ENCODE results near the gene SNIP1. TPM values are rescaled to one million over a fixed set of nuclear protein-coding genes. Genes with fewer than 3 reads are reported as not detected.
"Not testable (repeated sequence)": the region's sequence is repeated elsewhere in the genome, so short reads cannot be mapped to it uniquely, and the experiment has no call there.

The SNIP1 gene, protein sequence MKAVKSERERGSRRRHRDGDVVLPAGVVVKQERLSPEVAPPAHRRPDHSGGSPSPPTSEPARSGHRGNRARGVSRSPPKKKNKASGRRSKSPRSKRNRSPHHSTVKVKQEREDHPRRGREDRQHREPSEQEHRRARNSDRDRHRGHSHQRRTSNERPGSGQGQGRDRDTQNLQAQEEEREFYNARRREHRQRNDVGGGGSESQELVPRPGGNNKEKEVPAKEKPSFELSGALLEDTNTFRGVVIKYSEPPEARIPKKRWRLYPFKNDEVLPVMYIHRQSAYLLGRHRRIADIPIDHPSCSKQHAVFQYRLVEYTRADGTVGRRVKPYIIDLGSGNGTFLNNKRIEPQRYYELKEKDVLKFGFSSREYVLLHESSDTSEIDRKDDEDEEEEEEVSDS
- total RNA-seq: 9.7 TPM
- long read RNA-seq, partial matches to known transcripts: 2 of 3 reads
- long read RNA-seq, other reads (novel, unspliced or antisense): 0 of 3 reads

DNA sequence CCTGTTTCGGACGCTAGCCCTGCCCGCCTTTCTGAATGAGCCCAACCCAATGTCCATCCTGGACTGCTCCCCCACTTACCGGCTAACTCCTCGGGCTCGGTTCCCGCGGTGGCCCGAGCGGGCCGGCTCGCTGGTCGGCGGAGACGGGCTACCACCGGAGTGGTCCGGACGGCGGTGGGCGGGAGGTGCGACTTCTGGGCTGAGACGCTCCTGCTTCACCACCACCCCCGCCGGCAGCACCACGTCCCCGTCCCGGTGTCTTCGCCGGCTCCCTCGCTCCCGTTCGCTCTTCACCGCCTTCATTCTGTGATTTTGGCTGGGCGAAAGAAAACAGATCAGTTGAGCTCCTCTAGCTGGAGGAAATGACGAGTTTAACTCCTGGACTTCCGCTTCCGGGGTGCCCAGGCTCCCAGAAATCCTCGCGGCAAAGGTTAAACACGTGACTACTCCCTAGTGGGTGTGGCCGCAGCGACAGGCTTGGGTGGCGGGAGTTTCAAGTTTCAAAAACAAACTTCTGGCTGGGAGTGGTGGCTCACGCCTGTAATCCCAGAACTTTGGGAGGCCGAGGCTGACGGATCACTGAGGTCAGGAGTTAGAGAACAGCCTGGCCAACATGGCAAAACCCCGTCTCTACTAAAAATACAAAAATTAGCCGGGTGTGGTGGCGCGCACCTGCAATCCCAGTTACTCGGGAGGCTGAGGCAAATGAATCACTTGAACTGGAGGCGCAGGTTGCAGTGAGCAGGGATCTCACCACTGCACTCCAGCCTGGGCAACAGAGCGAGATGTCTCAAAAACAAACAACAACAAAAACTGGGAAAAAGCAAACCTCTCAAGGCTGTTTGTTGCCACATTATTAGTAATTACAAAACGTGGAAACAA is at the start of gene SNIP1:
TSS of gene SNIP1 (minus strand) at position 367 of the 882 bp plus-strand sequence. CDS start at position 303, 64 bp downstream.
- peak; percentile 94 for ATAC-seq
- intact Hi-C loops (cut with micrococcal nuclease): no loop called here
- peak; percentile 88 for DNase-seq

DNA sequence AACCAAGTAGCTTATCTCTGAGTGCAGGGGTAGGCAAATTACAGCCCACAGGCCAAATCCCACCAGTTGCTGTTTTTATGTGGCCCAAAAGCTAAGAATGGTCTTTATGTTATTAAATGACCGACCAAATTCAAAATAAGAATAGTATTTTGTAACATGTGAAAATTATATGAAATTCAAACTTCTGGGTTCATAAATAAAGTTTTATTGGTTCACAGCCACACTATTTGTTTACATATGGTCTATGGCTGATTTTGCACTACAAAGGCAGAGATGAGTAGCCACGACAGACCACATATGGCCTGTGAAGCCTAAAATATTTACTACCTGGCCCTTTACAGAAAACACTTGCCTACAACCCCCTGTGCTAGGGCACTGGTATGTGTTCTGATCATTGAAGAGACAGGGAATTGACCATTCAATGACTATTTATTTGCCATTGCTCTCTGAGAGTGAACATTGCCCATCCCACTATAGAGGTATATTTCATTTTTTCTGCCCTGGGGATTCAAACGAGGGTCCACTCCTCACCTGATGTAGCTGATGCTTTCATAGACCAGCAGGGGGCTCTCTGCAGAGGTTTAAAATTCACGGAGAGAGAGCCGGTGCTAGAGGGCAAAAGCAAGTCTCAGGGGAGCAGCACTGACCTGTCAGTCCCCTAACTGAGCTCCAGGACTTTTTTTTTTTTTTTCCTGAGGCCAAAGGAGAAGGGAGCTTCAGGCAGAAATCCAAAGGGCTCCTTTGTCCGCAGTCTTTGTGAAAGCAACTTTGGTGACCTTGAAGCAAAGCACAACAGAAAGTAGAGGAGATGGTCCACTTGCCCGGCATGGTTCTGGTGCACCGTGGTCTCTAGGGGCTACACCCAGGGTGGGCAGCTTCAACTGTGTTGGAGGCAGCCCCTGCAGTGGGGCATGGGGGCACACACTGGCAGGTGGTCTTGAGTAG is 48.9 kb upstream of the SNIP1 start:
- ATAC-seq (peak; percentile 49), DNase-seq (no peak)
- intact Hi-C loops (cut with micrococcal nuclease): no loop called here

DNA sequence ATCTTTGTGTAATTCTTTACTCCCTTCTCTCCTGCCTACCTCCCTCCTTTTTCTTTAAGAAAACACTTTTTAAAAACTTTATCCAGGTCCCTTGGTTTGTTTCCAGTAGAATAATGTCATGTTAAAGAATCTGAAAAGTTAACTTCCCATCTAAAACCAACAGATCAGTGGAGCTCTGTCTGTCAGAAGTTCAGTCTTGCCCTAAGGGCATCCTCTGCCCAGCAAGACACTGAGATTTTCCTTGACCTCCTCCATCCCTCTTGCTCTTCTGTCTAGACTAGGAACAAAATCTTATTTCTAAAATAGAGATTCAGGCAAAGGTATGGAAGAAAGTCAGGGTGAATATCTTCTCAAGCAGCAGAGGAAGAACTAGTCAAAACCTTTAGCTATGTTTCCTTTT is 47.3 kb upstream of the SNIP1 start:
- intact Hi-C loops (cut with micrococcal nuclease): no loop called here
- ATAC-seq (no peak), DNase-seq (no peak)

DNA sequence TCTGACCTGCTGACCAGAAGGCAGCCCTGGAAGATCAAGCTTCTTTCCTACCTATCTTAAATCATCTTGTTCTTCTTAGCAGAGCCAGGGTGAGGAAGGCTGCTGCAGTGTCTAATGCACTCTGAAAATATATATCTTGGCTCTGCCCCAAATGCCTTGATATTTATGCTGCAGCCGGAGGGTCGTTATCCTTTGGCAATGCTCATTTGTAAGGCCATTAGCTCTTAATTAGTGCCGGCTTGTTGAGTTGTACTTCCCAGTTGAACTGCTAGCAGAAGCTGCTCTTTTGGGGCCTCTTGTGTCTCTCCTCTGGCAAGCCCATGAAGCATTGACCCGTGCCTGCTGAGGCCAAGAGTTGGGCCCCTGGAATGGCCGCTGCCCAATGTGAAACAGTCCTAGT is 45.8 kb upstream of the SNIP1 start:
- DNase-seq (no peak), ATAC-seq (no peak)
- intact Hi-C loops (cut with micrococcal nuclease): no loop called here

DNA sequence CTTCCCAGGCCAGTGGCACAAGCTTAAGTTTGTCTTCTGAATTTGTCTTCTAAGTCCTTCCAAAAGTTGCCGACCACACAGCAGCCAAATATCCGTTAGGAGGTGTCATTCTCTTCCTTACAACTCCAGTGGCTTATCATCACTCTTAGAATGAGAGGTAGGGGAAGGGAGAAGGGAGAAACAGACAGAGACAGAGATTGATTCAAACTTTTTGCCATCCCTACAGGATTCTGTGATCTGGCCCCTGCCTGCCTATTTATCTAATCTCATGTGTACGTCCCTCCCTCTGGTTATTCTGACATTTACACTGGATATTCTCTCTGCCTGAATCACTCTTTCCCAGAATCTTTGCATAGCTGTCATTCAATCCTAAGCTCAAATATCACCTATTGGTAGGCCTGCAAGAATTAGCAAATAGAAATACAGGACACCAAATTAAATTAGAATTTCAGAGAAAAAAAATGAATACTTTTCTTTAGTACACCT is 42.1 kb upstream of the SNIP1 start:
- intact Hi-C loops (cut with micrococcal nuclease): no loop called here
- ATAC-seq: peak; percentile 38
- DNase-seq: no peak

DNA sequence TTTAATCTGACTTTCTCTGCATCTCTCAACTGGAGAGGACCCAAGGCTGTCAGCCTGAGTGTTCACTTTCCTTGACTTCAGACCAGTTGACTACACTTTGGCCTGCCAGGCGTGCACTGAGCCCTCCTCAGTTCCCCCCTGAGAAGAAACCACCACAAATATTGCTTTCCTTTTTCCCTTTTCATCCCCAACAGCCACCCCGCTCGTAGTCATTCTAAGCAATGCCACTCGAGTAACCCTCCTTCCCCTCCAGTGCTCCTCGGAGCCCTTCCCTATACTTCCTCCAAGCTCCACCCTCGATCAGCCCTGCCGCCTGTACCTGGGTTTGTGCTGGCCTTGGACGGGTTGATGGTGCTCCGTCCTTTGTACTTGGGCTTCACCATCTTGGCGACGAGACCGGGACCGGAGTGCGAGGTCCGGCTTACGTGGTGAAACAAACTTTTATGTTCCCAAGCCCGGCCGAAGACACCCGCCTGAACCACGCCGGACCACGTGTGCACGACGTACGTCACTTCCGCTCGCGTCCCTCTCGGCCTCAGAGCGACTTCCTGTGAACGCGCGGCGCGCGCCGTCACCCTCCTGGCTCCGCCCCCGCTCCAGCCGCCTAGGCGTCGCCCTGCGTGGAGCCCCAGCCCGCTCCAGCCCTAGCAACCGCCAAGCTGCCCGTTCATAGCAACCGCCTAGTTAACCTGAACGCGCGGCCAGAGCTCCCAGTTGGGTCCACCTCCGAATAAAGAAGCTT is 41.5 kb upstream of the SNIP1 start, which contains the start of gene GNL2:
TSS of gene GNL2 (minus strand) at position 498 of the 742 bp plus-strand sequence. CDS start at position 383, 115 bp downstream.
- intact Hi-C loops (cut with micrococcal nuclease): no loop called here
- peak; percentile 100 for ATAC-seq
- peak; percentile 99 for DNase-seq

DNA sequence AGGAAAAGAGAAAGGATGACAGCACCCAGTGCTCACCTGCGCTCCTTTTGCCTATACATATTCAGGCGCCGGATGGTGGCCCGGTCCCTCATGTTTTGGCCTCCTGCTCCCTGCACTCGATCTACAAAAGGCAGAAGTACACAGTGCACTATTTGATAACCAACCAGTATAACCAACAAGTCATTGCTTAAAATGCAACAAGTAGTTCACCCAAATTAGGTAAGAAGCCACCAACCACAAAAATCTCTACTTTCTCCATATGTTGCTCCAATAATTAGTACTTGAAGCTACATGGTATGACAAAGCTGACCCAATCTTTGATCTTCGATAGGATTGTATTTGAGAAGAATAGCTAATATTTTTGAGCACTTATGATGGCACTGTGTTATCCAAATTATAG is 39.6 kb upstream of the SNIP1 start:
- no peak for DNase-seq
- no peak for ATAC-seq
- intact Hi-C loops (cut with micrococcal nuclease): no loop called here

DNA sequence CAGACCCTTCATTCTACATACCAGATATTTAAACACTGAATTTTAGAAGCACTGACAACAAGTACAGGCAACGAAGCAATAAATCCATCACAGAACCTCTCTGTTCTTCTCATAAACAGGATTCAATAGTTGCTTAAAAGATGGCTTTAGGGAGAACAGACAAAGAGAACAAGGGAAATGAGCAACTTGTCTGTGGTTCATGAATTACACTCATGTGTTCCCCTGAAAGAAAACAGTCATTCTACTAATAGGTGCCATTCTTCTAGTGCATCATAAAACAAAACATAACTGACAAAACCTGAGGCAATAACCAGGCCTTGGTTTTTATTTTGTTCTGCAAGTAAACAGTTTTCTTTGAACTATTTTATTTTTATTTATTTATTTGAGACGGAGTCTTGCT is 34.8 kb upstream of the SNIP1 start:
- DNase-seq: no peak
- intact Hi-C loops (cut with micrococcal nuclease): no loop called here

DNA sequence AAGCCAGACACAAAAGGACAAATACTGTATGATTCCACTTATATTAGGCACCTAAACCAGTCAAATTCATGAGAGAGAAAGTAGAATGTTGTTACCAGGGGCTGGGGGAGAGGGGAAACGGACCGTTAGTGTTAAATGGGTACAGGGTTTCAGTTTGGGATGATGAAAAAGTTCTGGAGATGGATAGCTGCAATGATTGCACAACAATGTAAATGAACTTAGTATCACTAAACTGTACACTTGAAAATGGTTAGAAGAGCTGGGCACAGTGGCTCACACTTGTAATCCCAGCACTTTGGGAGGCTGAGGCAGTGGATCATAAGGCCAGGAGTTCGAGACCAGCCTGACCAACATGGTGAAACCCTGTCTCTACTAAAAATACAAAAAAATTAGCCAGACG is 30.5 kb upstream of the SNIP1 start:
- ATAC-seq; DNase-seq; intact Hi-C loops (cut with micrococcal nuclease): not testable (repeated sequence)

More for the DNA sequence above, 34.8 kb upstream of the SNIP1 start:
- ATAC-seq: no peak

DNA sequence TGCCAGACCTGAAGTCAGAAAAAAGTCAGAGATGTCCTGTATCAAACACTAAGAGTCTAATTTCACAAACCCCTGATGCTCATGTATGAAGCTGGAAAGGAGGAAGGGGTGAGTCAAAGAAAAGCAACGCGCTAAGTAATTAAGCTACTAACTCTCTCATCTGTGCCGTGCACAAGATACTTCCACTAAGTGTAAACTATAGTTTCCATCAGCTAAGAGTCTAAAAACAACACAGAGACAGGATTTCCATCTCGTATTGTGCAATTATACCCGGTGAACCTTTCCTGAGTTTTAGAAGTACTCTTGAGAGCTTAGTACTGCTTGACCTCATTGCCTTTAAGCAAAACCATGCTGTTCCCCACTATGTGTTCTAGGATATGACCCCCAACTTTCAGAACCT is 21.6 kb upstream of the SNIP1 start:
- intact Hi-C loops (cut with micrococcal nuclease): no loop called here
- no peak for ATAC-seq
- no peak for DNase-seq

DNA sequence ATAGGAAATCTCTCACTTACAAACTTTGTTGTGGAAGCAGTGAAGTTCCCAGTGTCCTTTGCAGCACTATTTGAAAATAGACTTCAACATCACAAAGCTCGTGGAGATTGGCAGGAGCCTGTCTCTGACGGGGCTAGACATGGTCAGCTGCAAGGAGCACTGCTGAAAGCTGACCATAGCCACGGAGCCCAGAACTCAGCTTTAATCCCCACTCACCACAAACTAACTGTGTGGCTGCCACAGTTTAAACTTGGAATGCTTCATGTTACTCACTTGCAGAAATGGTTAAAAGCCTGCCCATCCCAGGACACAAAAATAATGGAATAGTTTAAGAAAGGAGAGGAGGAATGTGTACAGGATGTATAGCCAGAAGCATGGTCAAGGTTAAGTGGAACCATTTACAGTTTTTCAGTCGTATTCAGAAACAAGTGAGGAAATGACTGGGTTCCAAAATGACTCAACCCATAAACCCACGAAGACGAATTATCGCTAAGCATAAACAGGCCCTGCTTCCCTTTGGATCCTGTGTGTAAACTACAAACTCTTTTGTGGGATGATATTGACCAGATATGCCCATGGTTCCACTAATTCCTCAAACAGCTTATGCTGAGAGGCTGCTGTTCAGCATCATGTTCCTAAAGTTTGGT is 20.9 kb upstream of the SNIP1 start:
- DNase-seq: no peak
- intact Hi-C loops (cut with micrococcal nuclease): no loop called here
- no peak for ATAC-seq

DNA sequence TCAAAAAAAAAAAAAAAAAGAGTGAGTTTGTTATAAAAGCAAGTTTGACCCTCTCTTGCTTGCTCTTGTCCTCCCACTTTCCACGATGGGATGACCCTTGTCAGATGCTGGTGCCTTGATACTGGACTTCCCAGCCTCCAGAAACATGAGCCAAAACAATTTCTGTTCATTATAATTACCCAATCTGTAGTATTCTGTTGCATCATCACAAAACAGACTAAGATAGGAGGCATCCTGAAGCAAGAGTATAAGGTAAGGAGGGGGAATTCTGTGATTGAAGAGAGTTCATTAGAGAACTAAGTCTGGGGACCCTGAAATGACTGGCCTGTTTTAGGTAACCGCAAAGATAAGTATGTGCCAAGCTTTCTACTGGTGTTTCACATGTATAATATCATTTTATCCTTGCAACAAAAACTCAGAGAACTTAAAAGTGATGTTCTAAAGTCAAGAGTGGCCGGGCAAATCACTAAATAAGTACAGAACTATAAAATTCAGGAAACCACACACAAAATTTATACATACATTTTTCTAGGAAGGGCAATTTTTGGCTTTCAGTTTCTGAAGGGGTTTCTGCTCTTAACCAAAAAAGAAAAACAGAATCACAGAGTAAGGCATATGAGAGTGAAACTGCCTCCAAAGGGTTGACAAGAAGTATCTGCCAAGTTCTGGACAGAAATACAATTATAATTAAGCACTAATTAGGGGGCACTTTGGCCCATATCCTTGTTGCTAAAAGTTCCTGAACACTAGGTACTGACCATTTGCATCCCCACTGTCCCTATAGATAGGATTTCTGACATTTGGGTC is 16.6 kb upstream of the SNIP1 start:
- intact Hi-C loops (cut with micrococcal nuclease): no loop called here
- no peak for ATAC-seq
- DNase-seq: no peak

DNA sequence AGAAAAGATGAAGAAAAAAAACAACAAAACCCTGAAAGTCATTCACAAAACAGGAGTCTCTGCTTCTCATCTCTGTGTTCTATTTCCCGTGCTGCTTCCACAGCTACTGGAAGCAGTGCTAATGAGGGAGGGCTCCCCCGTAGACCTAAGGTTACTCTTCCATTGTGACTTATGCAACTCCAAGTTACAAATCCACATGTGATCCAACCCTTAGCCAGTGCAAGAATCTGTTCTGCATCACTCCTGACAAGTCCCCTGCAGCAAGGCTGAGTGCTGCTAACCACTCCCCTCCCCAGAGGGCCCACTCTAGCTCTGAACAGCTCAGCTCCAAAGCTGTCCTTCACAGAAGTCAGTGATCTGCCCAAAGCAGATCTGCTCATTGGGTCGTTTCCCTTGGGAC is 12.9 kb upstream of the SNIP1 start:
- no peak for ATAC-seq
- intact Hi-C loops (cut with micrococcal nuclease): no loop called here
- DNase-seq: no peak

DNA sequence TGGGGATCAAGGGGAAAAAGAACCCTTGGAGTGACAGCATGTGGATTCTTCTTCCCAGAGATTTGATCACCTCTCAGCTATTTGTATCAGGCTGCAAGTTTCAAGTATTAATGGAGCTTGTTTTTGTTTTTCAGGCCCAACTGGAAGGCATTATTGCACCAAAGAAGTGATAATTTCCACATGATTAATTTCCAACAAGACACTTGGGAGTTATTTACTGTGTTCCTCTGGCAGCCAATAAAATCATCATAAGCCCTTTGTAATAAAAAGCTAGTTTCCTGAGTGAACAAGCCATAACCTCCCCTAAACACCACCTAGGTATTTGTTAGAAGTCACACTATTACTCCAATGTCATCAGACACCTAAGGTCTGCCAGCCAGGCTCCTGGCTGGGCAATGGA is 10.8 kb upstream of the SNIP1 start:
- DNase-seq (no peak), ATAC-seq (no peak)
- intact Hi-C loops (cut with micrococcal nuclease): no loop called here

DNA sequence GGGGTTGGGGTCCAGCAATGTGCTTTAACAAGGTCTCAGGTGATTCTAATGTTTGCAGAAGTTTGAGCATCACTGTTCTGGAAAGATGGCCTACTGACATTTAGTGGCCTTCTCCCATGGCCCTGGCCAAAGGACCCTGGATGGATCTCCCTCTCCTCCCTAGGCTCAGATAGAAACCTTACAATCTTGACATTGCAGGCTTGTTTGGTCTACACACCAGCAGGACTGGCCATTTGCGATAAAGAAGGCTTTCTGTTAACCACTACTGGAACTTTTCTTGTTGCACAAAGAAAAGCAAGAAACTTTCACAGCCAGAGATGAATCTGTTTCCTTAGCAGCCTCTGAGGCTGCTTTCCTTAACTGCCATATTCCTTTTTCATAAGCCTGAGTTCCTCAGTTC is 8.9 kb upstream of the SNIP1 start:
- intact Hi-C loops (cut with micrococcal nuclease): no loop called here
- DNase-seq: no peak
- ATAC-seq: no peak

DNA sequence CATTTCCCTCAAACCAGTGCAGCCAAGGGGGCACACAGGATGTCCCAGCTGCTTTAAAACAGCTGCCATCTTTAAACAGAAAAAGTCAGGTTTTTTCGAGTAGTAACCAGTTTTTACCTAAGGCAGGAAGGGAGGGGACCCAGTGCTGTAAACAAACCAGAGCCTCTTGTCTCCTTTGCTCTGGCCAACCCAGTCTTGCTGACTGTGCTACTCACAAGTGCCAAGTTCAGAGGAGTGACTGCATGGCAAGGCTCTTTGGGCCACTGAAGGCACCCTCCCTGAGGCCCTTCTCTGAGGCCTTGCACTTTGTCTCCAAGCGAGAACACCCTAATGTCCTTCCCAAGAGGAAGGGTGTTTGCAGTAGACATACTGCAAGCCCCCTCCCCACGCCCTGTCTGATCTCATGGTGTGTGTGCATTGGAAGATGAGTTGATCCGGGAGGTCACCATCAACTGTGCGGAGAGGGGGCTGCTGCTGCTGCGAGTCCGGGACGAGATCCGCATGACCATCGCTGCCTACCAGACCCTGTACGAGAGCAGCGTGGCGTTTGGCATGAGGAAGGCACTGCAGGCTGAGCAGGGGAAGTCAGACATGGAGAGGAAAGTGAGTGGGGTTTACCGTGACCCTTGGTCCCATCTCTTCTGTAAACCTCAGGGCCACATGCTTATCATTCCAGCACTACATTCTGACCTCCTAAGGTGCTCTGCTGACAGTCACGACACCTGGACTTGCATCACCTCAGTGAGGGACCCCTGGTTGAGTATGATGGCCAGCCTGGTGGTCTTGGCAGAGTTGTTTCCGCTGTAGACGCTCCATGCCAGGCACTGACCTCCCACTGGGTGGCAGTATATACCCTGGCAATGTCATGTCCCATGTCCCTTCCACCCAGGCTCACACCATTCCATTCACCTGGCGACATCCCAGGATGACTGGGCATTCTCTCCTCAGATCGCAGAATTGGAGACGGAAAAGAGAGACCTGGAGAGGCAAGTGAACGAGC is 7.3 kb upstream of the SNIP1 start:
- no peak for DNase-seq
- no peak for ATAC-seq
- intact Hi-C loops (cut with micrococcal nuclease): no loop called here

Measured in left ventricle myocardium superior (tissue), 1 donor.